DOHH2 (cell line): Measurements from ENCODE around the gene POLR3C.

ENCODE experiments used
- H3F3A ChIP-seq: fragments of 200-600 bp; sonication (generic), shearing (Covaris generic); 2 replicates; pipeline ENCODE4 v1.6.0; 2016; ENCODE audit warnings: antibody characterized with exemption, mild to moderate bottlenecking; ENCODE audit not compliant: control insufficient read depth, insufficient read depth
- H3K27ac ChIP-seq: fragments of 200-600 bp; sonication (generic); 2 replicates; pipeline ENCODE4 v1.5.1; 2014; ENCODE audit warnings: low read depth, mild to moderate bottlenecking, low read length, moderate library complexity
- H3K27me3 ChIP-seq: fragments of 200-600 bp; sonication (generic); 2 replicates; pipeline ENCODE4 v1.6.1; 2014; ENCODE audit warnings: mild to moderate bottlenecking, low read length, mixed read lengths; ENCODE audit not compliant: control insufficient read depth
- H3K36me3 ChIP-seq: fragments of 200-600 bp; sonication (generic); 2 replicates; pipeline ENCODE4 v1.6.1; 2014; ENCODE audit warnings: mild to moderate bottlenecking, low read length, moderate library complexity, mixed read lengths; ENCODE audit not compliant: control insufficient read depth
- H3K4me1 ChIP-seq: fragments of 200-600 bp; sonication (generic); 2 replicates; pipeline ENCODE4 v1.6.1; 2014; ENCODE audit warnings: mild to moderate bottlenecking, low read length, mixed read lengths; ENCODE audit not compliant: control insufficient read depth
- H3K4me2 ChIP-seq: fragments of 200-600 bp; sonication (generic); 2 replicates; pipeline ENCODE4 v1.6.0; 2014; ENCODE audit warnings: mild to moderate bottlenecking, low read length, moderate library complexity
- H3K4me3 ChIP-seq: fragments of 200-600 bp; sonication (generic); 2 replicates; pipeline ENCODE4 v1.5.1; 2014; ENCODE audit warnings: mild to moderate bottlenecking, low read length, mixed read lengths
- H3K79me2 ChIP-seq: fragments of 200-600 bp; sonication (generic); 2 replicates; pipeline ENCODE4 v1.6.1; 2014; ENCODE audit warnings: mild to moderate bottlenecking, low read length, mixed read lengths; ENCODE audit not compliant: control insufficient read depth
- H3K9me2 ChIP-seq: fragments of 200-600 bp; sonication (generic); replicated peaks from 2 replicates; pipeline ENCODE4 v1.6.1; 2014; ENCODE audit warnings: mild to moderate bottlenecking, low read length, mixed read lengths; ENCODE audit not compliant: control insufficient read depth
- H3K9me3 ChIP-seq: fragments of 200-600 bp; sonication (generic); 2 replicates; pipeline ENCODE4 v1.6.1; 2014; ENCODE audit warnings: antibody characterized with exemption, low read length, mixed read lengths; ENCODE audit not compliant: control insufficient read depth, insufficient read depth
- H4K20me1 ChIP-seq: fragments of 200-600 bp; sonication (generic); 2 replicates; pipeline ENCODE4 v1.6.0; 2014; ENCODE audit warnings: low read depth, mild to moderate bottlenecking, antibody characterized with exemption, low read length, moderate library complexity; ENCODE audit not compliant: control insufficient read depth, insufficient read depth
- EZH2phosphoT487 ChIP-seq: fragments of 200-600 bp; sonication (generic); IDR thresholded peaks from 2 replicates; pipeline ENCODE4 v1.6.1; 2017; ENCODE audit warnings: borderline replicate concordance, mild to moderate bottlenecking, antibody characterized with exemption, low read length, moderate library complexity, mixed read lengths
- TF ChIP-seq, protein P1 (sequence below): fragments of 200-600 bp; sonication (generic); IDR thresholded peaks from one replicate; pipeline ENCODE4 v1.5.1; 2014; ENCODE audit warnings: antibody characterized with exemption, mild to moderate bottlenecking, low read depth, low read length; ENCODE audit not compliant: poor library complexity, severe bottlenecking

Gene POLR3C

DNA sequence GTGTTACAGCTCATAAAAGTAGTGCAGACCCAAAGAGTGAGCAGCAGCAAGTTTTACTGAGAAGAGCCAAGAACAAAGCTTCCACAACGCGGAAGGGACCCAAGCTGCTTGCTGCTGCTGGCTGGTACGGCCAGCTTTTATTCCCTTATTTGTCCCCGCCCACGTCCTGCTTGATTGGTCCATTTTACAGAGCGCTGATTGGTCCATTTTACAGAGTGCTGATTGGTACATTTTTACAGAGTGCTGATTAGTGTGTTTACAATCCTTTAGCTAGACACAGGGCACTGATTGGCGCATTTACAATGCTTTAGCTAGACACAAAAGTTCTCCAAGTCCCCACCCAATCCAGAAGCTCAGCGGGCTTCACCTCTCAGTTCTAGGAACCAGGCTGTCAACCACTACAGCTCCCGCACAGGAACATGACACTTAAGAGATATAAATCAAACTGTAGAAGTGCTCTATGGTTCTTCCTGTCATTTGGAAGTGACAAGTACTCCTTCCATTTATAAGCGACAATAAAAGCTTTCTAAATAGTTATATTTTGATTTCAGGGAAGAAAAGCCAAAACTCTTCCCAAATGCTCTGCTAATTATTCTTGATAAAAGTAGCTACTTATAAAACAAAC lies 28.6 kb upstream of the POLR3C start:
- no peaks in the 10 kb centered on the region for H3K27me3 ChIP-seq
- H4K20me1 ChIP-seq: no peaks in the 10 kb centered on the region
- no peak overlapping the region for H3K4me3 ChIP-seq
- no peaks in the 10 kb centered on the region for H3K9me2 ChIP-seq
- no peak for TF ChIP-seq EZH2phosphoT487
- TF ChIP-seq, protein P1, sequence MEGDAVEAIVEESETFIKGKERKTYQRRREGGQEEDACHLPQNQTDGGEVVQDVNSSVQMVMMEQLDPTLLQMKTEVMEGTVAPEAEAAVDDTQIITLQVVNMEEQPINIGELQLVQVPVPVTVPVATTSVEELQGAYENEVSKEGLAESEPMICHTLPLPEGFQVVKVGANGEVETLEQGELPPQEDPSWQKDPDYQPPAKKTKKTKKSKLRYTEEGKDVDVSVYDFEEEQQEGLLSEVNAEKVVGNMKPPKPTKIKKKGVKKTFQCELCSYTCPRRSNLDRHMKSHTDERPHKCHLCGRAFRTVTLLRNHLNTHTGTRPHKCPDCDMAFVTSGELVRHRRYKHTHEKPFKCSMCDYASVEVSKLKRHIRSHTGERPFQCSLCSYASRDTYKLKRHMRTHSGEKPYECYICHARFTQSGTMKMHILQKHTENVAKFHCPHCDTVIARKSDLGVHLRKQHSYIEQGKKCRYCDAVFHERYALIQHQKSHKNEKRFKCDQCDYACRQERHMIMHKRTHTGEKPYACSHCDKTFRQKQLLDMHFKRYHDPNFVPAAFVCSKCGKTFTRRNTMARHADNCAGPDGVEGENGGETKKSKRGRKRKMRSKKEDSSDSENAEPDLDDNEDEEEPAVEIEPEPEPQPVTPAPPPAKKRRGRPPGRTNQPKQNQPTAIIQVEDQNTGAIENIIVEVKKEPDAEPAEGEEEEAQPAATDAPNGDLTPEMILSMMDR: no peak
- peaks cover 25% of the 10 kb centered on the region for H3K9me3 ChIP-seq
- no peaks in the 10 kb centered on the region for H3F3A ChIP-seq
- no peak overlapping the region for H3K4me2 ChIP-seq
- no peak overlapping the region for H3K27ac ChIP-seq
- H3K36me3 ChIP-seq: peaks cover 25% of the 10 kb centered on the region
- H3K4me1 ChIP-seq: no peaks in the 10 kb centered on the region
- peaks cover 48% of the 10 kb centered on the region for H3K79me2 ChIP-seq

DNA sequence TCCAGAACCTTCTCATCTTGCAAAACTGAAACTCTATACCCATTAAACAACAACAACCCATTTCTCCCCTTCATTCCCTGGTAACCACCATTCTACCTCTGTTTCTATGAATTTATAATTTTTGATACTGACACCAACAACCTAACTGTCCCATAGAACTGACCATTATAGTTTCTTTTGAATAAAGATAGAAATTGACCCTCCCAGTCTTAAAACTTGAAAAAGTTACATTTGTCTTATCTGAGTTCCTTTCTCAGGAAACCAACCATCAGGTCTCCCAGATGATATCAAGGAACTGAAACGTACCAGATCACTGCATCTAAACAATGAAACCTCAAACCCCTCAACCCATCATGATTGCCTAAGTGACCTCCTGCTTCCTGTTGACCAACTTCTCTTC lies 27.2 kb upstream of the POLR3C start:
- Histone ChIP-seq H3K36me3 (peaks cover 25% of the 10 kb centered on the region), H3K27me3 (no peaks in the 10 kb centered on the region), H3K27ac (no peak overlapping the region), H3K9me2 (no peaks in the 10 kb centered on the region), H3F3A (no peaks in the 10 kb centered on the region), H3K4me1 (no peaks in the 10 kb centered on the region), H4K20me1 (no peaks in the 10 kb centered on the region), H3K4me2 (no peak overlapping the region), H3K79me2 (peaks cover 61% of the 10 kb centered on the region), H3K9me3 (peaks cover 25% of the 10 kb centered on the region), H3K4me3 (no peak overlapping the region)
- TF ChIP-seq EZH2phosphoT487: no peak
- TF ChIP-seq, protein P1: no peak

DNA sequence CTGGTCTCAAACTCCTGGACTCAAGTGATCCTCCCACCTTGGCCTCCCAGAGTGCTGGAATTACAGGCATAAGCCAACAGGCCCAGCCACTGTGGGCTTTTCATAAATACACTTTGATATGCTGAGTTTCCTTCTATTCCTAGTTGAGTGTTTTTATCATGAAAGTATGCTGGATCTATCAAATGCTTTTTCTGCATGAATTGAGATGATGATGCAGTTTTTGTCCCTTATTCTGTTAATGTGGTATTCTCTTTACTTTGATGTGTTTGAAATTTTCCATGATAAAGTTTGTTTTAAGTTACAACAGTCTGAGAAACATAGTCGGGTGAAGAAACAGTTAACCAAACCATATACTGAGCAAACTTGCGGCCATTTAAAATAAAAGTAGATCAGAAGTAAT lies 24.2 kb upstream of the POLR3C start:
- H4K20me1 ChIP-seq: no peaks in the 10 kb centered on the region
- H3F3A ChIP-seq: no peaks in the 10 kb centered on the region
- no peaks in the 10 kb centered on the region for H3K9me2 ChIP-seq
- peaks cover 25% of the 10 kb centered on the region for H3K36me3 ChIP-seq
- H3K79me2 ChIP-seq: peaks cover 89% of the 10 kb centered on the region
- H3K4me3 ChIP-seq: no peak overlapping the region
- H3K4me1 ChIP-seq: no peaks in the 10 kb centered on the region
- TF ChIP-seq EZH2phosphoT487: no peak
- TF ChIP-seq, protein P1: no peak
- H3K9me3 ChIP-seq: peaks cover 25% of the 10 kb centered on the region
- no peak overlapping the region for H3K4me2 ChIP-seq
- no peaks in the 10 kb centered on the region for H3K27me3 ChIP-seq
- H3K27ac ChIP-seq: no peak overlapping the region
